Keratinocyte (primary cell): ENCODE data around the gene GRK6. TPM values are rescaled to one million over a fixed set of nuclear protein-coding genes. Genes with fewer than 3 reads are reported as not detected.

ENCODE experiments used
- DNase-seq: peaks from one replicate; pipeline ENCODE4 v3.0.0-alpha.2; 2011; ENCODE audit warnings: low read depth, missing footprints, low spot score
- FAIRE-seq: peaks from 2 replicates; lab custom pipeline; 2011; peaks lifted over from hg19 to GRCh38; lab: Jason Lieb, UNC
- H2AFZ ChIP-seq: 2 replicates; pipeline ENCODE4 v1.6.0; 2012; ENCODE audit warnings: low read length, control low read depth, inconsistent platforms; ENCODE audit not compliant: control insufficient read depth
- H3K27ac ChIP-seq: 2 replicates; pipeline ENCODE4 v1.5.1; 2011; ENCODE audit warnings: low read length; ENCODE audit not compliant: control insufficient read depth, insufficient read depth
- H3K27me3 ChIP-seq: 3 replicates; pipeline ENCODE4 v1.6.0; 2011; ENCODE audit warnings: low read length; ENCODE audit not compliant: control insufficient read depth, insufficient read depth; ENCODE audit errors: extremely low read depth
- H3K36me3 ChIP-seq, 2 experiments: 2 replicates in 1 of 2; 3 replicates in 1 of 2; pipeline ENCODE4 v1.5.1; 2011; ENCODE audit warnings: low read length in 2 of 2, mild to moderate bottlenecking in 1 of 2; ENCODE audit not compliant: control insufficient read depth in 2 of 2, insufficient read depth in 2 of 2; ENCODE audit errors: extremely low read depth in 1 of 2
- H3K4me1 ChIP-seq: 3 replicates; pipeline ENCODE4 v1.5.1; 2011; ENCODE audit warnings: low read length; ENCODE audit not compliant: control insufficient read depth, insufficient read depth; ENCODE audit errors: extremely low read depth
- H3K4me2 ChIP-seq: 3 replicates; pipeline ENCODE4 v1.6.0; 2011; ENCODE audit warnings: low read depth, low read length; ENCODE audit not compliant: control insufficient read depth, insufficient read depth; ENCODE audit errors: extremely low read depth
- H3K4me3 ChIP-seq, 3 experiments: fragments of 200-600 bp in 1 of 3; sonication (generic) in 1 of 3; 2 replicates in 2 of 3; 3 replicates in 1 of 3; pipeline ENCODE4 v1.5.1; 2011 to 2016; ENCODE audit warnings: low read length in 3 of 3, mild to moderate bottlenecking in 3 of 3, control low read depth in 2 of 3, inconsistent platforms in 1 of 3, low read depth in 1 of 3, mixed read lengths in 1 of 3, mixed run types in 1 of 3, moderate library complexity in 1 of 3; ENCODE audit not compliant: control insufficient read depth in 2 of 3, insufficient read depth in 2 of 3; ENCODE audit errors: extremely low read depth in 1 of 3
- H3K79me2 ChIP-seq: 2 replicates; pipeline ENCODE4 v1.6.0; 2012; ENCODE audit warnings: low read length; ENCODE audit not compliant: control insufficient read depth, insufficient read depth
- H3K9ac ChIP-seq: 3 replicates; pipeline ENCODE4 v1.6.0; 2011; ENCODE audit warnings: low read length; ENCODE audit not compliant: control insufficient read depth, insufficient read depth; ENCODE audit errors: extremely low read depth
- H3K9me1 ChIP-seq: 3 replicates; pipeline ENCODE4 v1.6.0; 2011; ENCODE audit warnings: low read length; ENCODE audit not compliant: control insufficient read depth, insufficient read depth; ENCODE audit errors: extremely low read depth
- H3K9me3 ChIP-seq: 2 replicates; pipeline ENCODE4 v1.5.1; 2012; ENCODE audit warnings: low read depth, low read length; ENCODE audit not compliant: control insufficient read depth
- H4K20me1 ChIP-seq: 3 replicates; pipeline ENCODE4 v1.6.0; 2011; ENCODE audit warnings: low read length; ENCODE audit not compliant: control insufficient read depth, insufficient read depth; ENCODE audit errors: extremely low read depth
- EZH2 ChIP-seq: IDR thresholded peaks from one replicate; pipeline ENCODE4 v1.6.1; 2012; ENCODE audit warnings: inconsistent platforms, mild to moderate bottlenecking, low read length, moderate library complexity
- dilution Hi-C: fragments of 300-500 bp; cut with MboI; formaldehyde crosslinking; loops from one replicate; pipeline ENCODE4 v1.7.0; 2020; ENCODE audit warnings: low sequenced_read_pairs; ENCODE audit not compliant: extremely low pct_ligation_motif_present
- polyA plus RNA-seq, 5 experiments: library from polyadenylated mRNA; depleted of rRNA in 3 of 5; stranded (reverse) in 3 of 5; stranded (forward) in 1 of 5; unstranded in 1 of 5; fragments of >200 nt; gene quantifications; 1 replicate in 1 of 5; 2 replicates in 3 of 5; 3 replicates in 1 of 5; pipeline versions ENCODE4 v1.2.1 to v1.2.3, GENCODE V29; 2011 to 2012; ENCODE audit warnings: missing spikeins in 2 of 5, low read depth in 1 of 5, low replicate concordance in 1 of 5
- TF ChIP-seq, protein P1 (sequence below), 3 experiments: IDR thresholded peaks in 1 of 3; conservative IDR thresholded peaks in 1 of 3; optimal IDR thresholded peaks in 1 of 3; 2 replicates in 2 of 3; 3 replicates in 1 of 3; pipeline versions ENCODE3 to v1.5.1; 2011; ENCODE audit warnings: low read length in 3 of 3, mild to moderate bottlenecking in 3 of 3, moderate library complexity in 2 of 3, control low read depth in 1 of 3, inconsistent platforms in 1 of 3; ENCODE audit not compliant: insufficient read depth in 2 of 3; ENCODE audit errors: extremely low read depth in 1 of 3

The GRK6 gene
- polyA plus RNA-seq, 1 donor (not counting 4 experiments of a cell fraction or from before 2014, with no cell fraction given), result 29.9 TPM

GRCh38 chr5:177405312-177405711 lies 21.2 kb upstream of the GRK6 start:
- no peak for TF ChIP-seq EZH2
- TF ChIP-seq, protein P1, sequence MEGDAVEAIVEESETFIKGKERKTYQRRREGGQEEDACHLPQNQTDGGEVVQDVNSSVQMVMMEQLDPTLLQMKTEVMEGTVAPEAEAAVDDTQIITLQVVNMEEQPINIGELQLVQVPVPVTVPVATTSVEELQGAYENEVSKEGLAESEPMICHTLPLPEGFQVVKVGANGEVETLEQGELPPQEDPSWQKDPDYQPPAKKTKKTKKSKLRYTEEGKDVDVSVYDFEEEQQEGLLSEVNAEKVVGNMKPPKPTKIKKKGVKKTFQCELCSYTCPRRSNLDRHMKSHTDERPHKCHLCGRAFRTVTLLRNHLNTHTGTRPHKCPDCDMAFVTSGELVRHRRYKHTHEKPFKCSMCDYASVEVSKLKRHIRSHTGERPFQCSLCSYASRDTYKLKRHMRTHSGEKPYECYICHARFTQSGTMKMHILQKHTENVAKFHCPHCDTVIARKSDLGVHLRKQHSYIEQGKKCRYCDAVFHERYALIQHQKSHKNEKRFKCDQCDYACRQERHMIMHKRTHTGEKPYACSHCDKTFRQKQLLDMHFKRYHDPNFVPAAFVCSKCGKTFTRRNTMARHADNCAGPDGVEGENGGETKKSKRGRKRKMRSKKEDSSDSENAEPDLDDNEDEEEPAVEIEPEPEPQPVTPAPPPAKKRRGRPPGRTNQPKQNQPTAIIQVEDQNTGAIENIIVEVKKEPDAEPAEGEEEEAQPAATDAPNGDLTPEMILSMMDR (optimal IDR thresholded peaks at IDR 0.05 in 1 of 3, IDR thresholded peaks at IDR 0.05 in 1 of 3, conservative IDR thresholded peaks at IDR 0.05 in 1 of 3; ENCODE audit: extremely low read depth in 1 of 3, insufficient read depth in 2 of 3, low read length in 3 of 3), result no peak
- H3K27me3 ChIP-seq, result no peaks in the 10 kb centered on the region
- no peaks in the 10 kb centered on the region for H3K9me1 ChIP-seq
- H2AFZ ChIP-seq, result no peak overlapping the region
- peaks cover 11% of the 10 kb centered on the region for H3K4me1 ChIP-seq
- H4K20me1 ChIP-seq, result no peaks in the 10 kb centered on the region
- no peak for DNase-seq
- dilution Hi-C loops, result no loop called here
- FAIRE-seq, result no peak
- H3K4me3 ChIP-seq, result no peak overlapping the region
- no peaks in the 10 kb centered on the region for H3K9me3 ChIP-seq
- no peak overlapping the region for H3K4me2 ChIP-seq
- H3K27ac ChIP-seq, result no peak overlapping the region
- no peaks in the 10 kb centered on the region for H3K36me3 ChIP-seq
- no peak overlapping the region for H3K9ac ChIP-seq
- H3K79me2 ChIP-seq, result no peaks in the 10 kb centered on the region

GRCh38 chr5:177405805-177406204 lies 20.7 kb upstream of the GRK6 start:
- H3K4me3 ChIP-seq, result no peak overlapping the region
- dilution Hi-C loops, result no loop called here
- H4K20me1 ChIP-seq, result no peaks in the 10 kb centered on the region
- H3K9me3 ChIP-seq, result no peaks in the 10 kb centered on the region
- H3K4me1 ChIP-seq, result peaks cover 11% of the 10 kb centered on the region
- no peaks in the 10 kb centered on the region for H3K27me3 ChIP-seq
- no peak overlapping the region for H3K4me2 ChIP-seq
- no peaks in the 10 kb centered on the region for H3K79me2 ChIP-seq
- H3K9me1 ChIP-seq, result no peaks in the 10 kb centered on the region
- H3K27ac ChIP-seq, result no peak overlapping the region
- DNase-seq, result no peak
- no peak overlapping the region for H3K9ac ChIP-seq
- FAIRE-seq, result no peak
- no peaks in the 10 kb centered on the region for H3K36me3 ChIP-seq
- no peak overlapping the region for H2AFZ ChIP-seq
- TF ChIP-seq, protein P1 (optimal IDR thresholded peaks at IDR 0.05 in 1 of 3, IDR thresholded peaks at IDR 0.05 in 1 of 3, conservative IDR thresholded peaks at IDR 0.05 in 1 of 3; ENCODE audit: extremely low read depth in 1 of 3, insufficient read depth in 2 of 3, low read length in 3 of 3), result no peak
- TF ChIP-seq EZH2, result no peak
